HG03521 (cell line): ENCODE measurements around the gene LRRC8E.

ENCODE experiments used
- ATAC-seq: cut with Tn5 transposase; IDR thresholded peaks from one replicate; pipeline ENCODE4 v1.9.1; 2021; ENCODE audit warnings: mild to moderate bottlenecking, moderate library complexity; ENCODE audit not compliant: unreplicated experiment

The LRRC8E gene

DNA sequence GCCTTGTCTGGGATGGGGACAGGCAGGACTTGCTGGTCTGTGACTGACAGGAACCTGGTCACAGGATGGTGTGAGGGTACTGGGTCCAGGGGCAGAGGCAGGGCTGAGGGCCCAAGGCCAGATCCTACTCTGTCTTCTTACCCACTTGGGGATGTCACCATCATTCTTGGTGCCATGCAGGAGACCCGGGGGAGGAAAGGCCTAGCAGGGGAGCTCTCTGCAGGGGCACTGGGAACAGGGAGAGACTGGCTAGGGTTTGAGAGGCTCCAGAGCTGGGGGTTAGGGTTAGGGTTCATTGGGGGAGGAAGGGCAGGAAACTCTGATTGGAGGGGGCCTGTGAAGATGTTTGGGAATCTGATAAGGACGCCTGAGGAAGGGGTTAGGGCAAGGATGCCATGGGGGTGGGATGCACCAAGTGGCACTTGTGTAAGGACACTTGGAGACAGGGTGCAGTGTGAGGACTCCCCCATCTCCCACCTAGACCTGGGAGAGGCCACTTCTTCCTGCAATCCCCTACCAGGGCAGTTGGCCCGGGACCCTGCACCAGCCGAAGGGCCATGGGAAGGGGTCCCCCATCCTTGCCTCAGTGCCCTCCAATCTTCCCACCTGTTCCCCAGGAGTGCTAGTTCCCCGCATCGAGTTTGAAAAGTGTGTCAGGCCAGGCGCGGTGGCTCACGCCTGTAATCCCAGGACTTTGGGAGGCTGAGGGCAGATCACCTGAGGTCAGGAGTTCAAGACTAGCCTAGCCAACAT is 21.0 kb upstream of the LRRC8E start:
- ATAC-seq: no peak

DNA sequence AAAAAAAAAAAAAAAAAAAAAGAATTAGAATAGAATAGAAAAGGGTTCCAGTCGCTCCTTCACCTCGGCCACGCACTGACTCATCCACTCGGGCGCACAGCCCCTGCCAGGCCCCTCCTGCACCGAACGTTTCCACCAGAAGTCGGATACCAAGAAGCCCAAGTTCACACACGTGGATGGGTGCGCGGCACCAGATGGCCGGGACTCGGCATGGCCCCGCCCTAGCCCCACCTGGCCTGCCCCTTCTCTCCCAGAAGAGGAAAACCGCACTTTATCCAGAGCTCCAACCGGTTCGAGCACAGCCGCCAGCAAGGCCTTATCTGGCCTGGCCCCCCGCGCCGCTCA is 20.0 kb upstream of the LRRC8E start:
- no peak for ATAC-seq

DNA sequence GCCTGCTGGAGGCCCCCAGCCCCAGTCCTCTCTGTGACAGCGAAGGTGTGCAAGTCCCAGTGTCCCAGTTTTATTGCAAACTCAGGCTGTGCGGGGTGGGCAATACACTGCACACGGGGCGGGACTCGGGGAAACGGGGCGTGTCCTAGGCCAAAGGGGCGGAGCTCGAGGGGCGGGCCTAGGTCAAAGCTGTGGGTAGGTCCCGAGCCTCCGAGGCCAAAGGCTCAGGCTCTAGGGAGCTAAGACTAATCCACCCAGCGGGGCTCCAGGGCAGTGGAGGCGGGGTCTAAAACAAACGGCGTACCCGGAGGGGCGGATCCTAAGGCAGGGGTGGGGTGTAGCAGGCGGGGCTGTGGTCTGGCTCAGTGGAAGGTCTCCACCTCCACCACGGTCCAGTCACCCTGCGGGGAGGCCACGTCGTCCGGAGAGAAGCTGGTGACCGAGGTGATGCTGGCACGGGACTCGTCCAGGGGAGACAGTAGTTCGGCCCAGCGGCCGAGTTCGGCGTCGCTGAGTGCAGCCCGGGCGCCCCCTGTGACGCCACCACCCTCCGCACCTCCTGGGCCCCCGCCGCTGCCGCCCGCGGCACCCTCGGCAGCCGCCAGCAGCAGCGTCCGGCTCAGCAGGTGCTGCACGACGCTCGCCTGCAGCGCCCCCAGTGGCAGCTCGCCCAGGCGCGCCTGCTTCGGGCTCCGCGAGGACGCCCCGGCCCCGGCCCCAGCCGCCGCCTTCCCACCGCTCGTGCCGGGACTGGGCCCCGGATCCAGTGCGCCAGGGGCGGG is 19.4 kb upstream of the LRRC8E start:
- ATAC-seq: peak; percentile 55

DNA sequence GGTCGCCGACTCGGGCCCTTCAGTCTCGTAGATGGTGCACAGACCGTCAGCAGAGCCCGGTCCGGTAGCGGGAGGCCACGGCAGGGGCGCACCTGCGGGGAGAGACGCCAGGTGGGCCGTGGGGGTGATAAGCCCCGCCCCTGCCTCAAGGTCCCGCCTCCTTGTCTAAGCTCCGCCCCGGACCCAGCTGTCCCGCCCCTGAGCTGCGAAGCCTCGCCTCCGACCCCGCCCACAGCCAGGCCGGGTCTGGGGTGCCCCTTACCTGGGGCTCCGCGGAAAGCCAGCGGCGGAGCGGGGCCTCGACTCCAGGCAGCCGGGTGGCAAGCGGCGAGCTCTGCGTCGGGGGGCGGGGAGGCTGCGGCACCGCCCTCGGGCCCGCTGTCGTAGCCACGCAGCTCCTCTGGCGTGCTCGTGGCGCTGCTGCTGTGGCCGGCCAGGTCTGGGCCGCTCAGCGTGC is 18.8 kb upstream of the LRRC8E start:
- ATAC-seq: peak; percentile 57

DNA sequence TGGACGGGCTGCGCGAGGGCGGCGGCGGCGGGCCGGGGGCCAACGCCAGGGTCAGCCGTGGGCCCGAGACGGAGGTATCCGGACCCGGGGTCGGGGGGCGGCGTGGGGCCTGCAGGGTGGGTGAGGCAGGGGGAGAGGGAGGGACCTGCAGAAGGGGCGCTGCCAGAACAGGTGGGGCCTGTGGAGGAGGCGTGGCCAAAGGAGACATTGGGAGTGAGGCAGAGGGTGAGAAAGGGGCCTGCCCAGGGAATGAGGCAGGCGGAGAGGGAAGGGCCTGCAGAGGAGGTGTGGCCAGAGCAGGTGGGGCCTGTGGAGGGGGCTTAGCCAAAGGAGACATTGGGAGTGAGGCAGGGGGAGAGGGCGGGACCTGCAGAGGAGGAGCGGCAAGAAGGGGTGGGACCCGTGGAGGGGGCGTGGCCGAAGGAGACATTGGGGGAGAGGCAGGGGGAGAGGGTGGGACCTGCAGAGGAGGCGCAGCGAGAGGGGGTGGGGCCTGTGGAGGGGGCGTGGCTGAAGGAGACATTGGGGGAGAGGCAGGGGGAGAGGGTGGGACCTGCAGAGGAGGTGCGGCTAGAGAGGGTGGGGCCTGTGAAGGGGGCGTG is 18.3 kb upstream of the LRRC8E start:
- no peak for ATAC-seq

DNA sequence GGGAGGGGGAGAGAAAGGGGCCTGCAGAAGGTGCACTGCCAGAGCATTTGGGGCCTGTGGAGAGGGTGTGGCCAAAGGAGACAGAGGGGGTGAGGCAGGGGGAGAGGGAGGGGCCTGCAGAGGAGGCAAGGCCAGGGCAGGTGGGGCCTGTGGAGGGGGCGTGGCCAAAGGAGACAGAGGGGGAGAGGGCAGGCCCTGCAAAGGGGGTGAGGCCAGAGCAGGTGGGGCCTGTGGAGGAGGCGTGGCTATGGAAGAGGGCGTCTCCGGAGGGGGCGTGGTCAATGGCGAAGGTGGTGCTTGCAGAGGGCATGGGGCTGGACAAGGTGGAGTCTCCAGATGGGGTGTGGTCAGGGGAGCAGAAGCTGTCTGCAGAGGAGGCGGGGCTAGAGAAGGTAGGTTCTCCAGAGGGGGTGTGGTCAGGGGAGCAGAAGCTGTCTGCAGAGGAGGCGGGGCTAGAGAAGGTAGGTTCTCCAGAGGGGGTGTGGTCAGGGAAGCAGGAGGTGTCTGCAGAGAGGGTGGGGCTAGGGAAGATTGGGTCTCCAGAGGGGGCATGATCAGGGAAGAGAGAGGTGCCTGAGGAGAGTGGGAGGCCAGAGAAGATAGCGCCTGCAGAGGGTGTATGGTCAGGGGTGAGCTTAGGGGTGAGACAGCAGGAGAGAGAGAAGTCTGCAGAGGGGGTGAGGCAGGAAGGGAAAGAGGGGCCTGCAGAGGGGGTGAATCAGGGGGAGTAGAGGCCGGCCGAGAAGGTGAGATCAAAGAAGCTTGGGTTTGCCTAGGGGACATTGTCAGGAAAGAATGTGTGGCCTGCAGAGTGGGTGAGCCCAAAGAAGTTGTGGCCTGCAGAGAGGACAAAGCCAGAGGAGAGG is 17.5 kb upstream of the LRRC8E start:
- no peak for ATAC-seq

DNA sequence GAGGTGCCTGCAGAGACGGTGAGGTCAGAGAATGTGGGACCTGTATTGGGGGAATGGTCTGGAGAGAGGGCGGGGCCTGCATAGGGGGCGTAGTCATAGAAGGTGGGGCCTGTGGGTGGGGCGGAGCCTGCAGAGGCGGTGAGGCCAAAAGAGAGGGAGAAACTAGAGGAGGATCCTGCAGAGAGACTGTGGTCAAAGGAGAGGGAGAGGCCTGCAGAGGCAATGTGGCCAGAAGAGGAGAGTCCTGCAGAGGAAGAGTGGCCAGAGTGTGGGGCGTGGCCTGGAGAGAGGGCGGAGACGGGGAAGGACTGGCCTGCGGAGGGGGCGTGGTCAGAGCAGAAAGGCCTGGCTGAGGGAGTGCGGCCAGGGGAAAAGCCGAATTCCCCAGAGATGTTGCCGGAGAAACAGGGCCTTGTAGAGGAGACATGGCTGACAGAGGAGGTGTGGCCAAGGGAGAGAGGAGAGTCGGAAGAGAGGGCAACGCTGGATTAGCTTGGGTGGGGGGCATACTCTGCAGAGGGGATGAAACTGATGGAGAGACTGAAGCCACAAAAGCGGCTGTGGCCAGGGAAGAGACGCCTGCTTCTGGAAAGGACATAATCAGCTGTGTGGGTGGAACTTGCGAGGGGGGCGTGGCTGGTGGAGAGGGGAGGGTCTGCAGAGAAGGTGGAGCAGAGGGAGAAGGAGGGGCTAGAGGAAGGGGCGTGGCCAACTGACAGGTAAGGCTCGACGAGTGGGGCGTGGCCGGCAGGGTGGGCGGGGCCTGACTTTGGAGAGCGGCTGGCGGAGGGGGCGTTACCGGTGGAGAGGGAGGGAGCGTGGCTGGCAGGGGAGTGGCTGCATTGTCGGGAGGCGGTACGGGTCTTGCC is 16.6 kb upstream of the LRRC8E start:
- ATAC-seq: no peak

DNA sequence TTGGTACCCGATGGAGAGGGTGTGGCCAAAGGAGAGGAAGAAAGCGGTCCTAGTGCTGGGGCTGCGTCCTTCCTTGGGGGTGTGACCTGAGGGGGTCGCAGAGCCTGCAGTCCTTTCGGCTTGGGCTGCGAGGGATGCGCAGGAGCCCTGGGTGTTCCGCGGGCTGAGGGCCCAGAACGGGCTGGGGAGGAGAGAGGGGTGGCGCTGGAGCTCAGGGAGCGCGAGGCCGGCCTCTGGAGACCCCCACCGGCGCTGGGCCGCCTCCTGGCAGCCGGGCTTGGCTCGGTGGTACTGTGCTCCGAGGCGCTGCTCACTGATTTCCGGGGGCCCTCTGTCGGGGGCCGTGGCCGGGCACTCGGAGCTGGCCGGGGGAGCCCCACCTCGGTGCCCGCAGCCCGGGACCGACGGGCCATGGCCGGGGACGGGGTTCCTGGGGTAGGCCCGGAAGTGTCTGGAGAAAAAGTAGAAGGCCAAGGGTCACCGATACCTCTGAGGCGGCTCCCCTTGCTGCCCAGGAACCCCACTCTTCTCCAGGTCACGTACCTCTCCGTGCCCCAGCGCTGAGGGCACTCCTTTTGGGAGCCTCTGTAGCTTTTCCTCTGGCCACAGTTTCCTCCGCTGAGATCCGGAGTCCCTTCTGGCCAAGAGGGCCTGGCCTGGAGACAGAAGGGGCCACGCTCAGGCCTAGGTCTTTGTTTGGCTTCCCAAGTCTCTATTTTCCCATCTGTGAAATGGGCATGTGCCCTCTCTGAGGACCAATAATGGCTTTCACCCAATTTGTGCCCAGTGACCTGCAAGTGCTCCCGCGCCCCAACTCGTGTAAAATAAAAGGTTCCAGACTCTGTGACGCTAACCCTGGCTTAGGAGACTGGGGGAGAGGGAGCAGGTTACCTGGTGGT is 15.8 kb upstream of the LRRC8E start:
- no peak for ATAC-seq

DNA sequence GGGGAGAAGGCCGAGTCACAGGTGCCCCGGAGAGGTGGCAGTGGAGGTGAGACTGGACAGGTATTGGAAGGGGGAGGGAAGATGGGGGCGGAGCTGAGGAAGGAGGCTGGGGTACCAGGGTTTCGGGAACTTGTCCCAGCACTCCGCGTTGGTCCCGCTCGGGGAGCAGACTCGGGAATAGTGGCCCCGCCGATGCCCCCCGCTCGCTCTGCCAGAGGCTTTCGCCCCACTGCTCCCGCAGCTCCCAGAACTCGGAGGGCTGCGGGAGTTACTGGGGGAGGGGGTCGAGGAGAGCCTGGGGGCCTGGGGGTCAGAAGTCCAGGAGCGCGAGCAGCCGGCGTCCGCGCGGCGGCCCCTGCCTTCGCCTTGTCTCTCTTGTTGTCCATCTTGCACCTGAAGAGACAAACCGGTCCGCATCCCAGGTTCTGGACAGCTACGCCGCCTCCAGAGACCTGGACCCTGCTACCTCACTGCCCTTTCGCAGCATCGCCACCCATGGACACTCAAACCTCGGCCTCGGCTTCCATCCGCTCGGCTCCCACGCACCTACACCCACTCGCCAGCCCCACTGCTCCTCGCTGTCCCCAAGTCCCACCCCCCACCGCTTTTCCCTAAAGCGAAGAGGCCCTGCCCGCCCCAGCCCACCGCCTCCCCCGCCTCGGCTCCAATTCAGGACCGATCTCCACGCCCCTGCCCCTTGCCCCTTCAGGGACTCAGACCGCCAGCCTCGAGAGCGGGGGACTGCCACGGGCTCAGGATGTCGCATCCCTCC is 14.8 kb upstream of the LRRC8E start:
- ATAC-seq: no peak

DNA sequence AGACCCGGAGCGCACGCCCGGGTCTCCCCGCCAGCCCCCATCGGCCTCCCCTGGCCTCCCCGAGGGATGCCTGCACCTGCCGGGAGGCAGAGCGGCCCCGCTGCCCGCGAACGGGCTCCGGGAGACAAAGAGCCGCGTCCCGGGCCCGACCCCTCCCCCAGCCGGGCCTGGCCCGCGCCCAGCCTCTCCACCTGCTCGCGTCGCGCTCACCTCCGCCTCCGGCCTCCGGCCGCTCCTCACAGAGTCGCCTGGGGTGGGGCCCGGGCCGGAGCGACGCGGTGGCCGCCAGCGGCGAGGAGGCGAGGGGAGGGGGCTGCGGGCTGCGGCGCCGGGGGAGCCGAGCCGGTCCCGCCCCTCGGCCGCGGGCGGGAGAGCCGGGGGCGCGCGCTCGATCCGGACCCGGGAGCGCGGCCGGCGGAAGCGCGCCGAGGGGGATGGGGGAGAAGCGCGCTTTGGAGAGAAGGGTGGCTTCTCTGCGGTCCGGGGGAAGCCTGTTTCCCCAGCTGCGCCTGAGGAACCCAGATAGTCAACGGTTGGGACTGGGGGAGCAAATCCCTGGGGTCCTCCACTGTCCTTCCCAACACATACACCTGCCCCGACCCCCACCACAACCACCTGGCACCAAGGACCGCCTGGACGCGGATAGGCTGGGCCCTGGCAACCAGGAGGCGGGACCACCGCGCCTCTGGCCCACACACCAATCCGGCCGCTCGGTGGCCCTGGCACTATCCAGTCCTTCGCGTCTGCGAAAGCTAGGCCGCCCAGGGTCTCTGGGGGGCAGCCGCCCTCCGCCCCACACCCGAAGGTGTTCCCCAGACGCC is 14.0 kb upstream of the LRRC8E start, which contains the start of gene PRR36:
TSS of gene PRR36 (minus strand) at position 315 of the 821 bp plus-strand sequence. CDS start 701 bp downstream, outside the sequence.
- no peak for ATAC-seq

DNA sequence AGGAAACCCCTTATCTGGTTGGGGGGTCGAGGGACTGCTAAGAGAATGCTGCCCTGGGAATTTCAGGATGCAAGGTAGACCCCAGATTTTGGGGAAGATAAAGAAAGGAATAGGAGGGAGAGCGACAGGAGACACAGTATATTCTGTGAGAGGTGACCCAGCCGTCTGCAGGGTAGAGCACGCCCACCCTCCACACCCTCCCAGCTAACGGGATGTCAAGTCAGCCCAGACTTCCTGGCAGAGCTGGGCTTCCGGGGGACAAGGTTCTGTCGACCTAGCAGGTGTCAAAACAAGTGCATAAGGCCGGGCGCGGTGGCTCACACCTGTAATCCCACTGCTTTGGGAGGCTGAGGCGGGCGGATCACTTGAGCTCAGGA is 13.4 kb upstream of the LRRC8E start:
- ATAC-seq: no peak

DNA sequence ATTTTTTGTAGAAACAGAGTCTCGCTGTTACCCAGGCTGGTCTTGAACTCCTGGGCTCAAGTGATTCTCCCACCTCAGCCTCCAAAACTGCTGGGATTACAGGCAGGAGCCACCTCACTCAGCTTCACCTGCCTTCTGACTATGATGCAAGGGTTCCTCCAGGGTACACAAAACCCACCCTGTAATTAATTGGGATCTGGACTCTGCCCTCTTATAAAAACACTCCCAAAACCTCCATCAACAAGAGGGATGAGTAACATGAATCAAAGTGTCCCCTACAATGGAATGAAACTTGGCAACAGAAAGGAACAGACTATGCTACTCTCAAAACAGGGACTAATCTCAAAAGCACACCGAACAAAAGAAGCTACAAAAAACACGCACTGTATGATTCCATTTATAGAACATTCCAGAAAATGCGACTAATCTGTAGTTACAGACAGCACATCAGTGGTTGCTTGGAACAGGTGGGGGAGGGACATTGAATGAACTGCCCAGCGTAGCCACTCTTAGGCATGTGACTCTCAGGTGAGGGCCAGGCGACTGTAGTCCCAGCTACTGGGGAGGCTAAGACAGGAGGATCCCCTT is 11.0 kb upstream of the LRRC8E start:
- no peak for ATAC-seq

DNA sequence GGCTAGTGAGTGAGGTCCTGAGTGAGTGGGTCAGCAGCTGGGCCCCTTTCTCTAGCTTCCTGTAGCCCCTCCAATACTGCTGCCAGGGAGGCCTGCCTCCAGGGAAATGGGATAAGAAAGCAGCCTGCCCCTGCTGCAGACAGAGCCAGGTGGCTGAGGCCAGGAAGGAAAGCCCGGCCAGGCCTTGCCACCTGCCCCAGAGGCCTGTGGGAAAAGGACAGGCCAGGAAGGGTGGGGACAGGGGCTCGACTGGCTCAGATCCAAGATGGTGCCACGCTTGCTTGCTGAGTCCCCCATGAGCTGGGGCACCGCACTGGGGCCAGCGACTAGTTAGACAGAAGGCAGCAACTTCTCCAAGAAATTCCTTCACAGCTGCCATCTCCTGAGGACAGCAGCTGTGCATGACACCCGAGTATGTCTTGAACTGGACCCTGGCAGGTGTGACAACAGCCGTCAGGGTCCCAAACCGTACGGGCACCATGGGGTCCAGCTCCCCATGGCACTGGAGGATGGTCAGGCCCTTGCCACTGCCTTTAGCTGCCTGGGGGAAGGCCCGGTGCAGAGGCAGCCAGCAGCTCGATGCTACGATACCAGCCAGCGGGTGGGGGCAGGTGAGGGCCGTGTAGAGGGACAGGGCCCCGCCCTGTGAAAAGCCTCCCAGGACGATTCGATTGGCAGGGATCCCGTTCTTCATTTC is 9.1 kb upstream of the LRRC8E start:
- ATAC-seq: no peak

DNA sequence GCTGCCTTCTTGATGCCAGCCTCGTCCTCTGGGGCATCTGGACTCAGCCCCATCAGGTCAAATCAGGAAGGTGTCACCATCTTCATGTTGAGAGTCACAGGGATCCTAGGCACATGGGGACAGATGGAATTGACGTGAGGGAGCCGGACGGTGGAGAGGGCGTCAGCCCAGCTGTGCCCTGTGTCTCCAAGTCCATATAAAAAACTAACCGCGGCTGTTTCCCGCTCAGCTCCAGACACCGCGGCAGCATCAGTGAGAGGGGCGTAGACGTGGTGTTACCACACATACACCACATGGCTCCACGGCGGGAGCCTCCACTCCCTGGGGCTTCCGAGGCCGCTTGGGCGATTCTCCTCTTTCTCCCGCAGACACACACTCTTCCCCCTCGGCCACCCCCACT is 8.5 kb upstream of the LRRC8E start:
- ATAC-seq: no peak

DNA sequence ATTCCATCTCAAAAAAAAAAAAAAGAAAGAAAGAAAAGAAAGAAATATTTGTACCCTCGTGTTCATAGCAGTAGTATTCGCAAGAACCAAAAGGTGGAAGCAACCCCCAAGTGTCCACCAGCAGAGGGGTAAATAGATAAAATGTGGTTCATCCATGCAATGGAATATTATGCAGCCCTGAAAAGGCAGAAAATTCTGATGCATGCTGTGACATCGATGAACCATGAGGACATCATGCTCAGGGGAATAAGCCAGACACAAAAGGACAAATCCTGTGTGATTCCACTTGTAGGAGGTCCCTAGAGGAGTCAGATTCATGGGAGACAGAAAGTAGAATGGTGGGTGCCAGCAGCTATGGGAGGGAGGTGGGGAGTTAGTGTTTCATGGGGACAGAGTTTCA is 6.4 kb upstream of the LRRC8E start:
- ATAC-seq: no peak

DNA sequence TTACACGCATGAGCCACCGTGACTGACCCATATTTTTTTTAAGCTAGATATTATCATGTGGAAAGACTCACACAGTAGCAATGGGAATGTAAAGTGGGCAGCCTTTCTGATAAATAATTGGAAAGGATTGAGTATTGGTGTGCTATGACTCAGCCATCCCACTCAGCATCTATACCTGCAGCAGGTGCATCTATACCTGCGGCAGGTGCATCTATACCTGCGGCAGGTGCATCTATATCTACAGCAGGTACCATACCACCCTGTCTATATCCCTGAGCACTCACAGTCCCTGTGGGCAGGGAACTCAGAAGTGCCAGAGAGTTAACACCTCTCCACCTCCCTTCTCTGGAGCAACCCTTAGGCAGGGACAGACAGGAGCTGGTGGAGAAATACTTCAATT is 5.2 kb upstream of the LRRC8E start:
- ATAC-seq: no peak
